RWPE1 (cell line): ENCODE data around the gene RGS14.

Experiments
- CTCF ChIA-PET: fragments of 350-600 bp; sonication (Branson Sonifier 250); formaldehyde crosslinking; extraction: SDS; loops from one replicate; lab custom pipeline; 2021; lab: Yijun Ruan, JAX
- POLR2A ChIA-PET: fragments of 400-600 bp; formaldehyde crosslinking; extraction: SDS; loops from one replicate; lab custom pipeline; 2020; ENCODE audit warnings: antibody characterized with exemption; ENCODE audit not compliant: low non-redundant PET; lab: Yijun Ruan, JAX
- DNase-seq: peaks from one replicate; pipeline ENCODE4 v3.0.0; 2012; ENCODE audit warnings: low spot score
- H3K27ac ChIP-seq: fragments of 450-650 bp; 2 replicates; pipeline ENCODE4 v1.5.1; 2017
- TF ChIP-seq, protein P1 (sequence below): fragments of 450-650 bp; conservative IDR thresholded peaks from 2 replicates; pipeline ENCODE4 v1.5.1; 2017; ENCODE audit warnings: low read depth, mild to moderate bottlenecking

Gene RGS14

DNA sequence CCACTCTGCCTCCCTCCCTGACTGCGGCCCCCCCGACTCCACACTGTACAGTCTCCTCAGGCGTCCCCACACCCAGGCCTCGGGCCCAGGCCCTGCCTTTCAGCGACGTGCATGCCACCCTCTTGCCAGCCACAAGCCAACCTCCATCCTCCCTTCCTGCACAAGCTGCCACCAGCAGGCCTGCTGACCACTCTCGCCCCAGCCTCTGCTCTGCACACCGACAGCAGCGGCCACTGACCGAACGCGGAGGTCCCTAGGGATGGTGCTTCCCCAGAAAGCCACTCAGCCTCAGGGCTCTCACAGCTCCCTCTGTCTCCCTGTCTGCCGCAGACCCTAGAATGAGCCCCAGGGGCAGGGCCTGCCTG lies 24.8 kb upstream of the RGS14 start:
- POLR2A ChIA-PET: no interaction called here
- TF ChIP-seq, protein P1, sequence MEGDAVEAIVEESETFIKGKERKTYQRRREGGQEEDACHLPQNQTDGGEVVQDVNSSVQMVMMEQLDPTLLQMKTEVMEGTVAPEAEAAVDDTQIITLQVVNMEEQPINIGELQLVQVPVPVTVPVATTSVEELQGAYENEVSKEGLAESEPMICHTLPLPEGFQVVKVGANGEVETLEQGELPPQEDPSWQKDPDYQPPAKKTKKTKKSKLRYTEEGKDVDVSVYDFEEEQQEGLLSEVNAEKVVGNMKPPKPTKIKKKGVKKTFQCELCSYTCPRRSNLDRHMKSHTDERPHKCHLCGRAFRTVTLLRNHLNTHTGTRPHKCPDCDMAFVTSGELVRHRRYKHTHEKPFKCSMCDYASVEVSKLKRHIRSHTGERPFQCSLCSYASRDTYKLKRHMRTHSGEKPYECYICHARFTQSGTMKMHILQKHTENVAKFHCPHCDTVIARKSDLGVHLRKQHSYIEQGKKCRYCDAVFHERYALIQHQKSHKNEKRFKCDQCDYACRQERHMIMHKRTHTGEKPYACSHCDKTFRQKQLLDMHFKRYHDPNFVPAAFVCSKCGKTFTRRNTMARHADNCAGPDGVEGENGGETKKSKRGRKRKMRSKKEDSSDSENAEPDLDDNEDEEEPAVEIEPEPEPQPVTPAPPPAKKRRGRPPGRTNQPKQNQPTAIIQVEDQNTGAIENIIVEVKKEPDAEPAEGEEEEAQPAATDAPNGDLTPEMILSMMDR: no peak
- H3K27ac ChIP-seq: no peak overlapping the region; the same call in 1 of the 2 replicates
- no peak for DNase-seq
- CTCF ChIA-PET: no interaction called here

DNA sequence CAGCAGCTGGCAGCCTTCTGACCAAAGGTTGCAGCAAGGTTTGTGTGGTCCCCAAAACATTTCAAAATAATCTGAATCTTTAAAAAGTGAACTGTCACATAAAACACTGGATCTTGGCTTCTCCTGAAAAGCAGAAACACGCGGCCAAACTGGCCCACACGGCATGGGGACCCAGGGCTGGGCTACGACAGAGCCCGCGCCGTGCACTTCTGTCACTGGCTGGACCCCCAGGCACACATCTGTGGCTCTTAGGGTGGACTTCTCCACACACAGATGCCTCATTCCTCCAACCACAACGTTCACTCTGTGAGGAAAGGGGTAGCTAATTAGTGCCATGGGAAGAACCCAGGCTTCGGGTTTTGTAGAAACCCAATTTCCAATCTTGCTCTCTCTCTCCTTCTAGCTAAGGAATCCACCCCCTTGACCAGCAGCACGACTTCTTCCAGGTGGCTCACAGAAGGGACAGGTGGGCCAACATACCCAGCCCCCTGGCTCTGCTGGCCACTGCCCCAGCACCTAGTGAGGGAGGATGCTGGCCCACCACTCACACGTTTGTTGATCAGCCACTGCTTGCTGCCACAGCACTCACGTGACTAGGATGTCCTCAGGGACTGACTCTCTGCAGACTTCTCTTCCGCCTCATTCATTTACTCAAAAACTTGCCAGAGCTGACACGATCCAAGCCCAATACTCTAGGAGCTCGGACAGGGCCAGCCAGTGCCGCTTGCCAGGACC lies 24.1 kb upstream of the RGS14 start:
- CTCF ChIA-PET: interaction anchor here (0.6 kb wide), 1 partner anchor 77 kb away, joined by 3 read pairs; no protein-coding TSS in a partner anchor
- TF ChIP-seq, protein P1: no peak

DNA sequence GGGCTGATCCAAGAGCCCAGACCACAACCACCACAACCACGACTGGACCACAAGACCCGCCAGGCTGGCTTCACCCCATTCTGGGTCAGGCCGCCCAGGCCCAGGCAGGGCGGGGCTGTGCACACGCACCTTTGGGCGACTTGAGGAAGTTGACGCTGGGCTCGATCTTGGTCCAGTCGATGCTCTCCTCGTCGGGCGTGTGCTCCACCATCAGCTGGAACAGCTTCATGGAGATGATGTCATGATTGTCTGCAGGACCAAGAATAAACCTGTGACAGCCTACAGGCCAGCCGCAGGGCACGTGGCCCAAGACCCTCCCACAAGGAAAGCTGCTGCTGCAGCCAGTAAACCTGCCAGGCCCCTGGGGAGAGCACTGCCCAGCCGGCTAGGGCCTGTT lies 23.6 kb upstream of the RGS14 start:
- peak overlapping the region; percentile 3; the same call in 1 of the 2 replicates for H3K27ac ChIP-seq
- DNase-seq: no peak
- TF ChIP-seq, protein P1: no peak
- ChIA-PET CTCF (interaction anchor here (0.6 kb wide), 1 partner anchor 77 kb away, joined by 3 read pairs; no protein-coding TSS in a partner anchor), POLR2A (no interaction called here)

More for the DNA sequence above, 24.1 kb upstream of the RGS14 start:
- no peak for DNase-seq
- POLR2A ChIA-PET: no interaction called here
- H3K27ac ChIP-seq: peak overlapping the region; percentile 3; the same call in 1 of the 2 replicates

DNA sequence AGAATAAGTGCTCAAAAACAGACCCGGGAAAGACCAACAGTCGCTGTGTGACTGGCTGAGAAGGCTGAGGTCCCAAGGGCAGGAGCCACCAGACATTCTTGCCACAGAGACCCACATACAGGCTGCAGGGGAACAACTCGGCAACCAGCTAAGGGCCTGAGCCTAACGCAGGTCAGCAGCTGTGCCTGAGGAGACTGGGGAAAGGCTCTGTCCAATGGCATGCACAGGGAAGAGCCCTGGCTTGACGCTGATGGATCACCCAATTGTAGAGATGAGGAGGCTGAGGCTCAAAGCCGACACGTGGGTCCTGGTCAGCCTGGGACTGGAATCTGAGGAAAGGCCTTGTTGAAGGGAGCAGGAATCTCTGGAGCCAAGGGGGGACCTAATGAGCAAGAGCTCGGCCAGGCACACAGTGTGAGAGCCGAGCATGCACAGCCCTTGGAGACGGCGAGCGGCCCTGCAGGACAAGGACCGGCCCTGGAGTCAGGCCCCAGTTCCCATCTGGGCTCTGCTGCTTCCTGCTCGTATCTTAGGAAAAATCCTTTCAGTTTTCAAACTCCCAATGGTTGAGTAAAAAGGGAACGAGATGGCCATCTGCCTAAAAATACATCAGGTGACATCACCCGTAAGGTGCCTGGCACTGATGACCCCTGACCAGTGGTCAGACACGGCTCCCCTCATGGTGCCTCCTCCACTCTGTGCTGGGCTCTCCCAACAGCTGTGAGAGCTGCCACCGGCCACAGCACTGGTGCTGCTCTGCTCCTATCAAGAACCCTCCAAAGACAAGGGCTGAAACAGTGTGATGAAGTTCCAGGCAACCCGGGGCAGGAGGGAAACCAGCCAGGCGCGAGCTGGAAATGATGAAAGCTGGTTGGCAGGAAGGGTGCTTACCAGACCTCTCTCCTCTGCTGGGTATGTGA lies 22.7 kb upstream of the RGS14 start:
- CTCF ChIA-PET: interaction anchor here (0.5 to 1.7 kb wide), 5 partner anchors 9 to 68 kb away, joined by 3 to 7 read pairs (median 3); no protein-coding TSS in a partner anchor
- no peak for DNase-seq
- H3K27ac ChIP-seq: peak overlapping the region; percentile 9; the same call in 1 of the 2 replicates
- TF ChIP-seq, protein P1: no peak
- POLR2A ChIA-PET: no interaction called here

DNA sequence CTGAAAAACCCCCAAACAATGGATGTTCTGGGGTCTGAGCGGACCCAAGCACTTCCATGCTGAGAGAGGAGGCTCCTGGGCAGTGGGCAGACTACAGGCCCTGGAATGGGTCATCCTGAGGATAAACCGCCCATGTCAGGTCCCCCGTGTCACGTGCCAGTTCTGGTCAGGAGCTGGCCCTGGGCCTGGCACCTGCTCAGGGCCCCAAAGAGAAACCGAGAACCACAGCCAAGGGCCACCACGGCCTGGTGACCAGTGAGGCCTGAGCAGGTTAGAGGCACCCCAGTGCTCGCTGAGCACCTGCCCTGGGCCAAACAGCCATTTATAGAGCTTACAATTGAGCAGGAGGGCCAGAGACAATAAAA lies 22.0 kb upstream of the RGS14 start:
- no peak for DNase-seq
- CTCF ChIA-PET: interaction anchor here (0.6 to 1.7 kb wide), 6 partner anchors 9 to 67 kb away, joined by 3 to 7 read pairs (median 3); no protein-coding TSS in a partner anchor
- TF ChIP-seq, protein P1: no peak
- POLR2A ChIA-PET: no interaction called here
- peak overlapping the region; percentile 9; the same call in 1 of the 2 replicates for H3K27ac ChIP-seq

- ChIA-PET CTCF (interaction anchor here (0.6 to 1.7 kb wide), 5 partner anchors 25 to 163 kb away, joined by 3 to 7 read pairs (median 3); no protein-coding TSS in a partner anchor), POLR2A (no interaction called here)
- no peak overlapping the region for H3K27ac ChIP-seq
- no peak for DNase-seq
- TF ChIP-seq, protein P1: no peak
These were observed 21.6 kb upstream of the RGS14 start for GRCh38 chr5:177336112-177336511.
